Body of pancreas (tissue), 4 donors: ENCODE measurements around the gene ZNF273. TPM values are rescaled to one million over a fixed set of nuclear protein-coding genes. Genes with fewer than 3 reads are reported as not detected.

Experiments
- ATAC-seq: fragments of 150-250 bp; one replicate; pipeline ENCODE4 v1.9.1; 2016
- DNase-seq, 4 donors: peaks; one replicate each; pipeline ENCODE4 v3.0.0-alpha.2; 2019
- H3K27ac ChIP-seq, 4 donors: fragments of 200-600 bp; sonication (generic); 1 replicate in 3 of 4; 2 replicates in 1 of 4; pipeline versions ENCODE4 v1.5.1 to v1.6.1; 2016 to 2019; ENCODE audit warnings: mild to moderate bottlenecking in 1 of 4, mixed read lengths in 1 of 4, moderate library complexity in 1 of 4
- H3K27me3 ChIP-seq, 2 donors: fragments of 200-600 bp; sonication (generic); one replicate each; pipeline ENCODE4 v1.6.0; 2016; ENCODE audit warnings: mild to moderate bottlenecking in 1 of 2
- H3K36me3 ChIP-seq, 2 donors: fragments of 200-600 bp; sonication (generic); replicated peaks in 1 of 2; 2 replicates each; pipeline ENCODE4 v1.5.1; 2016; ENCODE audit warnings: low read depth in 2 of 2; ENCODE audit not compliant: insufficient read depth in 1 of 2
- H3K4me1 ChIP-seq: fragments of 200-600 bp; sonication (generic); one replicate; pipeline ENCODE4 v1.6.0; 2016
- H3K4me3 ChIP-seq, 2 donors: fragments of 200-600 bp; sonication (generic); 1 replicate in 1 of 2; 2 replicates in 1 of 2; pipeline ENCODE4 v1.5.1; 2016 to 2019
- H3K9me3 ChIP-seq, 3 donors: fragments of 200-600 bp; sonication (generic); 1 replicate in 2 of 3; 2 replicates in 1 of 3; pipeline ENCODE4 v1.5.1; 2016
- POLR2A ChIP-seq, 3 donors: fragments of 450-650 bp; IDR thresholded peaks; one replicate each; pipeline ENCODE4 v1.6.1; 2016; ENCODE audit warnings: antibody characterized with exemption in 3 of 3, mild to moderate bottlenecking in 2 of 3
- WGBS, 2 donors: methylation state at CpG; one replicate each; pipeline ENCODE4 v1.1.5; 2017; 5-methylcytosine and 5-hydroxymethylcytosine counted together
- intact Hi-C: fragments of 100-400 bp; cut with DNase I; formaldehyde crosslinking; loops from one replicate; pipeline ENCODE4 v1.15.1; 2023
- total RNA-seq, 2 donors: library from RNA; depleted of rRNA; stranded (reverse); fragments of >200 nt; gene quantifications; one replicate each; pipeline ENCODE4 v1.1.0, GENCODE V29; 2016
- TF ChIP-seq, protein P1 (sequence below), 7 experiments: fragments of 450-650 bp in 4 of 7; fragments of 200-600 bp in 3 of 7; sonication (generic) in 3 of 7; IDR thresholded peaks; one replicate each; pipeline ENCODE4 v1.5.1; 2016 to 2019; ENCODE audit warnings: antibody characterized with exemption in 7 of 7

The ZNF273 gene
- total RNA-seq, 2 donors from 2014 or later, result 4.2 to 19.4 TPM

- H3K36me3 ChIP-seq, result no peaks in the 10 kb centered on the region
- no peak for TF ChIP-seq POLR2A (IDR thresholded peaks at IDR 0.05)
- TF ChIP-seq, protein P1, sequence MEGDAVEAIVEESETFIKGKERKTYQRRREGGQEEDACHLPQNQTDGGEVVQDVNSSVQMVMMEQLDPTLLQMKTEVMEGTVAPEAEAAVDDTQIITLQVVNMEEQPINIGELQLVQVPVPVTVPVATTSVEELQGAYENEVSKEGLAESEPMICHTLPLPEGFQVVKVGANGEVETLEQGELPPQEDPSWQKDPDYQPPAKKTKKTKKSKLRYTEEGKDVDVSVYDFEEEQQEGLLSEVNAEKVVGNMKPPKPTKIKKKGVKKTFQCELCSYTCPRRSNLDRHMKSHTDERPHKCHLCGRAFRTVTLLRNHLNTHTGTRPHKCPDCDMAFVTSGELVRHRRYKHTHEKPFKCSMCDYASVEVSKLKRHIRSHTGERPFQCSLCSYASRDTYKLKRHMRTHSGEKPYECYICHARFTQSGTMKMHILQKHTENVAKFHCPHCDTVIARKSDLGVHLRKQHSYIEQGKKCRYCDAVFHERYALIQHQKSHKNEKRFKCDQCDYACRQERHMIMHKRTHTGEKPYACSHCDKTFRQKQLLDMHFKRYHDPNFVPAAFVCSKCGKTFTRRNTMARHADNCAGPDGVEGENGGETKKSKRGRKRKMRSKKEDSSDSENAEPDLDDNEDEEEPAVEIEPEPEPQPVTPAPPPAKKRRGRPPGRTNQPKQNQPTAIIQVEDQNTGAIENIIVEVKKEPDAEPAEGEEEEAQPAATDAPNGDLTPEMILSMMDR (IDR thresholded peaks at IDR 0.05), result no peak
- H3K9me3 ChIP-seq, result peaks cover 0 to 9% (median 0%) of the 10 kb centered on the region in 3 donors
- H3K27me3 ChIP-seq, result no peaks in the 10 kb centered on the region
- intact Hi-C loops, result no loop called here
- H3K4me3 ChIP-seq, result no peak overlapping the region
- WGBS, 2 donors, result 71 to 76% methylated on average over 7 of the region's 7 CpGs
- no peak overlapping the region for H3K27ac ChIP-seq
- no peaks in the 10 kb centered on the region for H3K4me1 ChIP-seq
- ATAC-seq (no peak), DNase-seq (no peak)
These were observed 39.1 kb upstream of the ZNF273 start for GRCh38 chr7:64863969-64864368.

GRCh38 chr7:64867863-64868440 lies 35.1 kb upstream of the ZNF273 start:
- intact Hi-C loops, result no loop called here

GRCh38 chr7:64868499-64868898 lies 34.6 kb upstream of the ZNF273 start:
- no peak for DNase-seq
- no peak for ATAC-seq
- H3K9me3 ChIP-seq, result peaks cover 0 to 5% (median 0%) of the 10 kb centered on the region in 3 donors
- no peaks in the 10 kb centered on the region for H3K36me3 ChIP-seq
- intact Hi-C loops, result no loop called here
- 63 to 77% methylated on average over 10 to 11 of the region's 11 CpGs for WGBS, 2 donors
- H3K27ac ChIP-seq, result no peak overlapping the region
- no peak overlapping the region for H3K4me3 ChIP-seq
- TF ChIP-seq POLR2A (IDR thresholded peaks at IDR 0.05), result no peak
- TF ChIP-seq, protein P1 (IDR thresholded peaks at IDR 0.05), result no peak
- no peaks in the 10 kb centered on the region for H3K4me1 ChIP-seq
- no peaks in the 10 kb centered on the region for H3K27me3 ChIP-seq

More at GRCh38 chr7:64867863-64868440, 35.1 kb upstream of the ZNF273 start:
- no peak overlapping the region for H3K4me3 ChIP-seq
- H3K4me1 ChIP-seq, result no peaks in the 10 kb centered on the region
- no peak overlapping the region for H3K27ac ChIP-seq
- H3K36me3 ChIP-seq, result no peaks in the 10 kb centered on the region
- DNase-seq (no peak), ATAC-seq (no peak)
- WGBS, 2 donors, result 78 to 81% methylated on average over 18 of the region's 18 CpGs
- no peaks in the 10 kb centered on the region for H3K27me3 ChIP-seq
- TF ChIP-seq POLR2A (IDR thresholded peaks at IDR 0.05), result no peak
- TF ChIP-seq, protein P1 (IDR thresholded peaks at IDR 0.05), result no peak
- H3K9me3 ChIP-seq, result peaks cover 0 to 9% (median 0%) of the 10 kb centered on the region in 3 donors

GRCh38 chr7:64869121-64869725 lies 33.9 kb upstream of the ZNF273 start:
- WGBS, 2 donors, result 54 to 67% methylated on average over 3 to 8 of the region's 8 CpGs
- Histone ChIP-seq H3K4me3 (no peak overlapping the region), H3K27ac (no peak overlapping the region), H3K4me1 (no peaks in the 10 kb centered on the region), H3K36me3 (no peaks in the 10 kb centered on the region), H3K27me3 (no peaks in the 10 kb centered on the region), H3K9me3 (no peaks in the 10 kb centered on the region)
- DNase-seq (no peak), ATAC-seq (no peak)
- intact Hi-C loops, result no loop called here
- no peak for TF ChIP-seq POLR2A (IDR thresholded peaks at IDR 0.05)
- TF ChIP-seq, protein P1 (IDR thresholded peaks at IDR 0.05), result no peak
